Activated T-helper 1 cell treated with anti-CD3 and anti-CD28 coated beads, Interleukin-12 subunit alpha, Interleukin-12 subunit beta, Interleukin-2, Interleukin-4 antibody, amounts not matched to agents 30 ng/mL and 10 ng/mL and 1 ng/mL, durations not matched to agents 14 hours and 24 hours and 36 hours (primary cell): ENCODE measurements around the gene TTLL11. TPM values are rescaled to one million over a fixed set of nuclear protein-coding genes. Genes with fewer than 3 reads are reported as not detected.

ENCODE experiments used
- DNase-seq: peaks from one replicate; pipeline ENCODE4 v3.0.0; 2021; ENCODE audit warnings: low spot score
- H3K27ac Mint-ChIP-seq: one replicate; pipeline ENCODE4 v1.8.0; 2021; ENCODE audit warnings: mild to moderate bottlenecking, mixed read lengths
- H3K27me3 Mint-ChIP-seq: one replicate; pipeline ENCODE4 v1.8.0; 2022; ENCODE audit warnings: mild to moderate bottlenecking, moderate library complexity, mixed read lengths; ENCODE audit not compliant: insufficient read depth
- H3K36me3 Mint-ChIP-seq: one replicate; pipeline ENCODE4 v1.8.0; 2021; ENCODE audit warnings: low read depth, mixed read lengths
- H3K4me1 Mint-ChIP-seq: one replicate; pipeline ENCODE4 v1.8.0; 2021; ENCODE audit warnings: low read depth, mixed read lengths
- H3K4me3 Mint-ChIP-seq: one replicate; pipeline ENCODE4 v1.8.0; 2021; ENCODE audit warnings: mild to moderate bottlenecking, moderate library complexity, mixed read lengths
- H3K9me3 Mint-ChIP-seq: one replicate; pipeline ENCODE4 v1.8.0; 2021; ENCODE audit warnings: mixed read lengths
- intact Hi-C: fragments of 100-400 bp; cut with micrococcal nuclease; formaldehyde crosslinking; loops from one replicate; pipeline ENCODE4 v1.15.1; 2024
- total RNA-seq: library from RNA; stranded (reverse); gene quantifications from 2 replicates; pipeline ENCODE4 v1.2.3, GENCODE V29; 2022

Gene TTLL11
- total RNA-seq, 1 donor from 2014 or later = 3.0 TPM

- intact Hi-C loops = no loop called here
- Mint-ChIP-seq H3K4me1 (no peaks in the 10 kb centered on the region), H3K9me3 (no peaks in the 10 kb centered on the region), H3K27me3 (peaks cover 6% of the 10 kb centered on the region), H3K27ac (no peak overlapping the region), H3K36me3 (no peaks in the 10 kb centered on the region), H3K4me3 (no peak overlapping the region)
- no peak for DNase-seq
Measured at GRCh38 chr9:121892706-121893105, 200.4 kb downstream of the TTLL11 start.

- Mint-ChIP-seq H3K4me3 (no peak overlapping the region), H3K9me3 (no peaks in the 10 kb centered on the region), H3K4me1 (no peaks in the 10 kb centered on the region), H3K27me3 (peaks cover 5% of the 10 kb centered on the region), H3K27ac (no peak overlapping the region), H3K36me3 (no peaks in the 10 kb centered on the region)
- intact Hi-C loops = no loop called here
- no peak for DNase-seq
Measured at GRCh38 chr9:121890746-121891145, 202.4 kb downstream of the TTLL11 start.

GRCh38 chr9:121889990-121890563, 203.0 kb downstream of the TTLL11 start:
- intact Hi-C loops = no loop called here
- H3K4me1 Mint-ChIP-seq = peaks cover 1% of the 10 kb centered on the region
- peaks cover 5% of the 10 kb centered on the region for H3K27me3 Mint-ChIP-seq
- no peak for DNase-seq
- no peak overlapping the region for H3K27ac Mint-ChIP-seq
- no peaks in the 10 kb centered on the region for H3K9me3 Mint-ChIP-seq
- no peaks in the 10 kb centered on the region for H3K36me3 Mint-ChIP-seq
- H3K4me3 Mint-ChIP-seq = no peak overlapping the region

- Mint-ChIP-seq H3K36me3 (no peaks in the 10 kb centered on the region), H3K9me3 (no peaks in the 10 kb centered on the region), H3K4me3 (no peak overlapping the region), H3K27me3 (peaks cover 5% of the 10 kb centered on the region), H3K4me1 (peaks cover 5% of the 10 kb centered on the region), H3K27ac (peak overlapping the region; percentile 40)
- DNase-seq = no peak
- intact Hi-C loops = no loop called here
Measured at GRCh38 chr9:121888438-121888775, 204.7 kb downstream of the TTLL11 start.

- Mint-ChIP-seq H3K4me1 (peaks cover 5% of the 10 kb centered on the region), H3K27ac (no peak overlapping the region), H3K27me3 (peaks cover 5% of the 10 kb centered on the region), H3K4me3 (no peak overlapping the region), H3K9me3 (no peaks in the 10 kb centered on the region), H3K36me3 (no peaks in the 10 kb centered on the region)
- intact Hi-C loops = no loop called here
- no peak for DNase-seq
Measured at GRCh38 chr9:121887553-121888437, 205.3 kb downstream of the TTLL11 start.

GRCh38 chr9:121886759-121887485, 206.2 kb downstream of the TTLL11 start:
- H3K27ac Mint-ChIP-seq = no peak overlapping the region
- H3K4me3 Mint-ChIP-seq = no peak overlapping the region
- DNase-seq = no peak
- H3K4me1 Mint-ChIP-seq = peaks cover 5% of the 10 kb centered on the region
- H3K9me3 Mint-ChIP-seq = no peaks in the 10 kb centered on the region
- H3K27me3 Mint-ChIP-seq = peaks cover 7% of the 10 kb centered on the region
- intact Hi-C loops = no loop called here
- H3K36me3 Mint-ChIP-seq = no peaks in the 10 kb centered on the region

- Mint-ChIP-seq H3K4me1 (peaks cover 5% of the 10 kb centered on the region), H3K9me3 (no peaks in the 10 kb centered on the region)
Measured at GRCh38 chr9:121885345-121885901, 207.7 kb downstream of the TTLL11 start.

DNA sequence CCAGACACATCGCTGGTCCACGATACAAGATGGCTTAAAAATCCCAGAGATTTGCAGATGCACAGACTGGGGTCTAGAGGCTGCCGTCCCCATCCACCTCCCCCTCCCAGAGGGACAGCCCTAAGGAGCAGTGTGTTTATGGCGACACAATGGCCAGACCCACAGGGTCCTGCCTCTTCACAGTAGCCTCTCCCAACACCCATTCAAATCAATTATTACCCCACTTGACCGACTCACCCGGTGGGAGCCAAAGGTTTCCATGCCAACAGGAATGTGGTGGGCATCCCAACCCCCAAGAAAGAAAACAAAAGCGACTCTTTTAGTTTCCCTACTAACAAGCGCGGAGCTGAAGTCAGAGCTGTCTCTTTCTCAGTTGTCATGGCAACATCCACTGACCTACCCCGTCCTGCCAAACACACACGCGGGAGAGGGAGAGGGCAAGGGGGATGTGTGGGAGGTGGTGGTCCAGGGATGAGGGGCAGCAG, 209.0 kb downstream of the TTLL11 start:
- Mint-ChIP-seq H3K9me3 (no peaks in the 10 kb centered on the region), H3K4me1 (peaks cover 5% of the 10 kb centered on the region), H3K4me3 (no peak overlapping the region), H3K27ac (no peak overlapping the region), H3K27me3 (peaks cover 5% of the 10 kb centered on the region), H3K36me3 (no peaks in the 10 kb centered on the region)
- DNase-seq = no peak
- intact Hi-C loops = no loop called here

More at GRCh38 chr9:121885345-121885901, 207.7 kb downstream of the TTLL11 start:
- DNase-seq = no peak
- H3K4me3 Mint-ChIP-seq = no peak overlapping the region
- intact Hi-C loops = no loop called here
- no peaks in the 10 kb centered on the region for H3K36me3 Mint-ChIP-seq
- peaks cover 7% of the 10 kb centered on the region for H3K27me3 Mint-ChIP-seq
- H3K27ac Mint-ChIP-seq = no peak overlapping the region

- H3K27ac Mint-ChIP-seq = no peak overlapping the region
- intact Hi-C loops = no loop called here
- no peaks in the 10 kb centered on the region for H3K36me3 Mint-ChIP-seq
- no peak overlapping the region for H3K4me3 Mint-ChIP-seq
- H3K4me1 Mint-ChIP-seq = peaks cover 5% of the 10 kb centered on the region
- DNase-seq = no peak
- H3K9me3 Mint-ChIP-seq = no peaks in the 10 kb centered on the region
- peaks cover 5% of the 10 kb centered on the region for H3K27me3 Mint-ChIP-seq
Measured at GRCh38 chr9:121883281-121884056, 209.6 kb downstream of the TTLL11 start.

DNA sequence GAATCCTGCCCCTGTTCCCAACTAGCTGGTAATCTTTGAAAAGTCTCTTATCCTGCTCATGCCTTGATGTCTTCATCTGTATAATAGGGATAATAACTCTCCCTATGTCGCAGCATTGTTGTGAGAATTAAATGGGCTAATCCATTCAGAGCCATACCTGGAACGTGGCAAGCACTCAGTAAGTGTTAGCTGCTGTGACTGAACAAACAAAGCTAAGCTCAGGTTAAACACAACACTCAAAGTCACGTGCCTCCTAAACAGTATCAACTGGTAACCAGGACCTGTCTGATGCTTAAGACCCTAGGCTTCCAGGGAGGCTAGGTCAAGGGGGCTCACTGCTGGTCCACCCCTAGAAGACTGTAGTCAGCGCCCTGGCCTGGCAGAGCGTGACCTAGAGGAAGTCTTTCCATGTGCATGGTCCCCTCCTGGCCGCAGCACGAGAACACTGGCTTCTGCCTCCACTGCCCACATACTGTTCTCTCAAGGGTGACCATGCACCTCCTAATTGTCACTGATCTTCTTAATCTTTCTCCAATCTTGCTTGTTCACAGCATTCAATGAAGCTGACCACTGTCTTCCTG, 211.1 kb downstream of the TTLL11 start:
- Mint-ChIP-seq H3K9me3 (no peaks in the 10 kb centered on the region), H3K36me3 (no peaks in the 10 kb centered on the region), H3K4me1 (peaks cover 5% of the 10 kb centered on the region), H3K27ac (no peak overlapping the region), H3K27me3 (peaks cover 7% of the 10 kb centered on the region), H3K4me3 (no peak overlapping the region)
- intact Hi-C loops = no loop called here
- DNase-seq = no peak

DNA sequence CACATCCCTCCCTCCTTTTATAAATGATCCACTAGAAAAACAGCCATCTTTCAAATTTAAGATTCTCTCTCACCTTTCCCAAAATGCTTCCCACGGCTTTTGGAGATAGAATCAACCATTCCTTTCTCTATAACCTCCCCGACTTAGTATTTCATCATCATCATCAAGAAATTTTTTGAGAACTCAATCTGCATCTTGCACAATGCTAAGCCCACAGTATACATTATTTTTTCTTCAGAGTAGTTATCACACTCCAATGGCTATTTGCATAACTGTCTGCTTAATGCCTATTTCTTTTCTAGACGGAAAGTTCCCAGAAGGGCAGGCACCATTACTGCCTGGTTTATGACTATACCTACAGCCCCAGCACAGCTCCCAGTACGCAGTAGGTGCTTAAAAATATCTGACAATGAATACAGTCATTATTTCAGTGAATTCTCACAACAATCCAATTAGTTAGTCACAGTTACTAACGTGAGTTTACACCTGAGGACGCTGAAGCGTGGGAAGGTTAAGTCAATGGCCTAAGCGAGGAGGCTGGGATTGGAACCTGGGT, 212.7 kb downstream of the TTLL11 start:
- Mint-ChIP-seq H3K27ac (no peak overlapping the region), H3K9me3 (no peaks in the 10 kb centered on the region), H3K4me1 (peaks cover 5% of the 10 kb centered on the region), H3K27me3 (peaks cover 7% of the 10 kb centered on the region), H3K36me3 (no peaks in the 10 kb centered on the region), H3K4me3 (no peak overlapping the region)
- DNase-seq = no peak
- intact Hi-C loops = no loop called here
